Measurements from ENCODE around the gene SYT6.

- no peak for TF ChIP-seq CTCF (IDR thresholded peaks at IDR 0.05)
- no peak for TF ChIP-seq SIN3A (IDR thresholded peaks at IDR 0.05; ENCODE audit: borderline replicate concordance, insufficient read depth, low read depth, low read length)
- TF ChIP-seq POLR2AphosphoS5 (IDR thresholded peaks at IDR 0.05; ENCODE audit: low read depth, low read length), result no peak
- no peak for TF ChIP-seq TCF7L2 (IDR thresholded peaks at IDR 0.05; ENCODE audit: low read depth, low read length)
Measured at GRCh38 chr1:114086601-114087368, 66.9 kb downstream of the SYT6 start.

All from Panc1 (cell line).